ENCODE data around the gene GRIN3B.
A peak's percentile ranks its signal among the peaks of the same experiment; 100 is the strongest.

GRIN3B gene

DNA sequence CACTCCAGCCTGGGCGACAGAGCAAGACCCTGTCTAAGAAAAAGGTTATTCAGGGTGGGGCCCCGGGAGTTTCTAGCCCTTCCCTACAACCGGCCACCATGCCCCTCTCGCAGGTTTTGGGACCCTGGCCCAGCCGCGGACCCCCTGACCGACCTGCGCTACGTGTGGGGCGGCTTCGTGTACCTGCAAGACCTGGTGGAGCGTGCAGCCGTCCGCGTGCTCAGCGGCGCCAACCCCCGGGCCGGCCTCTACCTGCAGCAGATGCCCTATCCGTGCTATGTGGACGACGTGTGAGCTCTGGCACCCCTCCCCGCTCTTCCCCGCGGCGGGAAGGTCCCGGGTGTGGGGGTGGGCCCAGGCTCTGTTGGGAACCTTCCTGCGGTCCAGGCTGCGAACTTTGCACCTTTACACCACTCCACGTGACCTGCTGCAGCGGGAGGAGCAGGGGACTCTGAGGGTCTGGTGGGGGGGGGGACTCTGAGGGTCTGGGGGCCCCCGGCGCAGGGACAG lies 46.0 kb downstream of the GRIN3B start:
- DNase-seq, result no peak

DNA sequence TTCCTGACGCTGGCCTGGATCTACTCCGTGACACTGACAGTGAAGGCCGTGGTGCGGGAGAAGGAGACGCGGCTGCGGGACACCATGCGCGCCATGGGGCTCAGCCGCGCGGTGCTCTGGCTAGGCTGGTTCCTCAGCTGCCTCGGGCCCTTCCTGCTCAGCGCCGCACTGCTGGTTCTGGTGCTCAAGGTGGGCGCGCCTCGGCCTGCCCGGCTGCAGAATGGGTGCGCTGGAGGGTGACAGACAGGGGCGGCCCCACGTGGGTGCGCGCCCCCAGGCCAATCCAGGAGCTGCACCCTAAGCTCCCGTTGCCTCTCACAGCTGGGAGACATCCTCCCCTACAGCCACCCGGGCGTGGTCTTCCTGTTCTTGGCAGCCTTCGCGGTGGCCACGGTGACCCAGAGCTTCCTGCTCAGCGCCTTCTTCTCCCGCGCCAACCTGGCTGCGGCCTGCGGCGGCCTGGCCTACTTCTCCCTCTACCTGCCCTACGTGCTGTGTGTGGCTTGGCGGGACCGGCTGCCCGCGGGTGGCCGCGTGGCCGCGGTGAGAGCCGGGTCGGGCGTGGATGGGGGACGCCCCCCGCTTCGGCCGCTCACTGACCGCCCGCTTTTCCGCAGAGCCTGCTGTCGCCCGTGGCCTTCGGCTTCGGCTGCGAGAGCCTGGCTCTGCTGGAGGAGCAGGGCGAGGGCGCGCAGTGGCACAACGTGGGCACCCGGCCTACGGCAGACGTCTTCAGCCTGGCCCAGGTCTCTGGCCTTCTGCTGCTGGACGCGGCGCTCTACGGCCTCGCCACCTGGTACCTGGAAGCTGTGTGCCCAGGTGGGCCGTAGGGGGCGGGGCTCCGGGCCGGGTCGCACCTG lies 46.8 kb downstream of the GRIN3B start:
- no peak for DNase-seq

DNA sequence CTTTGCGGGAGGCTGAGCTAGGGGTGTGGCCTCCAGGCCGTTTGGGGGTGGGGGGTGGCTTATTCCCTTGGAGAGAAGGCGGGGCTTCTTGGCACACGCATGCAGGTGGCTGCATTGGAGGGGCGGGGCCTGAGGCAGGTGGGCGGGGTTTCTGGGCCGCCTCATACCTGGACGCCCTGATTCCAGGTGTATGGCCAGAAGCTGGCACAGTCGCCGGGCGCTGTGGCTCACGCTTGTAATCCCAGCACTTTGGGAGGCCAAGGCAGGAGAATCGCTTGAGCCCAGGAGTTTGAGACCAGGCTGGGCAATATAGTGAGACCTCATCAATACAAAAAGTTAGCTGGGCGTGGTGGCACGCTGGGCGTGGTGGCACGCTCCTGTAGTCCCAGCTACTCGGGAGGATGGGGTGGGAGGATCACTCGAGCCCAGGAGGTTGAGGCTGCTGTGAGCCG lies 47.5 kb downstream of the GRIN3B start:
- DNase-seq, result no peak

DNA sequence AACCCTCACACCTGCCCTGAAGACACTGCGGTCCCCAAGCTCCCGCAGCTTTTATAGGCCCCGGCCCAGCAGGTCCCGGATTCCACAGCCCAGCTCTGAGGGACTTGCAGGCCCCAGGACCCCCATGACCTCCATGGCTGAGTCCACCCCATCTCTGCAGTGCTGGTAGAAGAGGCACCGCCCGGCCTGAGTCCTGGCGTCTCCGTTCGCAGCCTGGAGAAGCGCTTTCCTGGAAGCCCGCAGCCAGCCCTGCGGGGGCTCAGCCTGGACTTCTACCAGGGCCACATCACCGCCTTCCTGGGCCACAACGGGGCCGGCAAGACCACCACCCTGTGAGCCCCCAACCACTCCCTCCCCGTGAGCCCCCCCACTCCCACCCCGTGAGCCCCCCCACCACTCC lies 48.9 kb downstream of the GRIN3B start:
- DNase-seq, result no peak

DNA sequence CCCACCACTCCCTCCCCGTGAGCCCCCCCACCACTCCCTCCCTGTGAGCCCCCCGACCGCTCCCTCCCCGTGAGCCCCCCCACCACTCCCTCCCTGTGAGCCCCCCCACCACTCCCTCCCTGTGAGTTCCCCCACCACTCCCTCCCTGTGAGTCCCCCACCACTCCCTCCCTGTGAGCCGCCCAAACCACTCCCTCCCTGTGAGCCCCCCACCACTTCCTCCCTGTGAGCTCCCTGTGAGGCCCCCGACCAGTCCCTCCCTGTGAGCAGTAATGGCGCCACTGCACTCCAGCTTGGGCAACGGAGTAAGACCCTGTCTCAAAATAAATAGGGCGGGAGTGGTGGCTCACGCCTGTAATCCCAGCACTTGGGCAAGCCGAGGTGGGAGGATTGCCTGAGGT lies 49.6 kb downstream of the GRIN3B start:
- DNase-seq, result no peak

DNA sequence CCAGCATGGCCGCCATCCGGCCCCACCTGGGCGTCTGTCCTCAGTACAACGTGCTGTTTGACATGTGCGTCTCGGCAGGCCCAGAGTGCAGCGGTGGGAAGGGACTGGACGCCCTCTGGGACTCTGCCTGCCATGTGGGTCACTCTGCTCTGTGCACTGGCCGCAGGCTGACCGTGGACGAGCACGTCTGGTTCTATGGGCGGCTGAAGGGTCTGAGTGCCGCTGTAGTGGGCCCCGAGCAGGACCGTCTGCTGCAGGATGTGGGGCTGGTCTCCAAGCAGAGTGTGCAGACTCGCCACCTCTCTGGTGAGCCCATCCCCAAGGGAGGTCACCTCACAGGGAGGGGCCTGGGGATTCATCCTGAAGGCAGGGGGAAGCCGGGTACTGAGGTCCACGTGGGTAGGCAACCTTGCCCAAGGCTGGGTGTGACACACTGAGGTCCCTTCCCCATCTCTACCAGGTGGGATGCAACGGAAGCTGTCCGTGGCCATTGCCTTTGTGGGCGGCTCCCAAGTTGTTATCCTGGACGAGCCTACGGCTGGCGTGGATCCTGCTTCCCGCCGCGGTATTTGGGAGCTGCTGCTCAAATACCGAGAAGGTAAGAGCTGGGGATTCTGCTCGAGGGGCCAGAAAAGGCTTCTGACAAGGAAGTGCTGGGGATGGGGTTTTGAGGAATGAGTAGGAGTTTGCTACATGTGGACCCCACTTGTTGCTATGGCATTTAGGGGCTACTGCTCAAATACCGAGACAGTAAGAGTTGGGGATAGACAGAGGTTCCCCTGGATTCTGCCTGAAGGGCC lies 51.0 kb downstream of the GRIN3B start:
- no peak for DNase-seq

DNA sequence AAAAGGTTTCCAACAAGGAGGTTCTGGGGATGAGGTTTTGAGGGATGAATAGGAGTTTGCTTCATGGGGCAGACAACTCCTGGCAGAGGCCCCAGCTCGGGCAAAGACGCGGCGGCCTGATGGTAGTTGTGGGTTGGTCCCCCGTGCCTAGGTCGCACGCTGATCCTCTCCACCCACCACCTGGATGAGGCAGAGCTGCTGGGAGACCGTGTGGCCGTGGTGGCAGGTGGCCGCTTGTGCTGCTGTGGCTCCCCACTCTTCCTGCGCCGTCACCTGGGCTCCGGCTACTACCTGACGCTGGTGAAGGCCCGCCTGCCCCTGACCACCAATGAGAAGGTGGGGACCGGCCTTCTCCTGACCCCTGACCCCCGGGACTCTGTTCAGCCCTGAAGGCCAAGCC lies 51.6 kb downstream of the GRIN3B start:
- DNase-seq, result no peak

DNA sequence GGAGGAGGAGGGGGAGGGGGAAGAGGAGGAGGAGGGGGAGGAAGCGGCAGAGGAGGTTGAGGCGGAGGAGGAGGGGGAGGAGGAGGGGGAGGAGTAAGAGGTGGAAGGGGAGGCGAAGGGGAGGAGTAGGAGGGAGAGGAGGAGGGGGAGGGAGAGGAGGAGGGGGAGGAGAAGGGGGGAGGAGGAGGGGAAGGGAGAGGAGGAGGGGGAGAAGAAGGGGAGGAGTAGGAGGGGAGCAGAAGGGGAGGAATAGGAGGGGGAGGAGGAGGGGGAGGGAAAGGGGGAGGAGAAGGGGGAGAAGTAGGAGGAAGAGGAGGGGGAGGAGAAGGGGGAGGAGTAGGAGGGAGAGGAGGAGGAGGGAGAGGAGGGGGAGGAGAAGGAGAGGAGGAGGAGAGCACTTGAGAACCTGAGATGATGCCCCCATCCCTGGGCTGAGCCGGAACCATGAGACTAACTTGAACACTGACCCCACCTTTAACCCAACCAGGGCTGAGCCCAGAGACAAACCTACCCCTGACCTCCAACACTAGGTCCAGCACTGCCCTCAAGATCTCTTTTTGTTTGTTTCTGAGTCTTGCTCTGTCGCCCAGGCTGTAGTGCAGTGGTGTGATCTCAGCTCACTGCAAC lies 52.2 kb downstream of the GRIN3B start:
- DNase-seq, result peak; percentile 26

DNA sequence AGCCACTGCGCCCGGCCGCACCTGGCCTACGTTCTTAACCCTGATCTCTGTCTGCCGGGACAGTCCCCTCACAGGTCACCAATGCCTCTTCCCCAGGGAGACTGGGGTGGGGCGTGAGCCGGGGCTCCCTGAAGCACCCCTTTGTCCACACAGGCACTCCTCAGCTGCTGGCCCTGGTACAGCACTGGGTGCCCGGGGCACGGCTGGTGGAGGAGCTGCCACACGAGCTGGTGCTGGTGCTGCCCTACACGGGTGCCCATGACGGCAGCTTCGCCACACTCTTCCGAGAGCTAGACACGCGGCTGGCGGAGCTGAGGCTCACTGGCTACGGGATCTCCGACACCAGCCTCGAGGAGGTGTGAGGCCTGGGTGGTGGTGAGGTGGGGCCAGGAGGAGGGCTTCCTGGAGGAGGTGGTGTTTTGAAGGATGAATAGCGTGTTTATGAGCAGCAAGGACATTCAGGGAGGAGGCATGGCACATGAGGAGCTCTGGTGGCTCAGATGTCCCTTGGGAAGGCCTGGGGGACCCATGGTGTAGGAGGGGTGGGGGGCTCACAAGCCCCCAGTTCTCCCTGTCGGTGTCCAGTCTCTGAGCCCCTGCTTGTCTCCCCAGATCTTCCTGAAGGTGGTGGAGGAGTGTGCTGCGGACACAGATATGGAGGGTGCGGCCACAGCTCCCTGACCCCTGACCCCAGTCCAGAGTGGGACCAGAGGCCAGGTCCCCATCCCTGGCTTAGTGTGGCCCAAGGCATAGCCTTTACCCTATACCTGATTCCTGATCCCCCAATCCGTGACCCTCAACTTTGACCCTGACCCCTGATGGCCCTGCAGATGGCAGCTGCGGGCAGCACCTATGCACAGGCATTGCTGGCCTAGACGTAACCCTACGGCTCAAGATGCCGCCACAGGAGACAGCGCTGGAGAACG lies 53.2 kb downstream of the GRIN3B start:
- DNase-seq, result no peak

DNA sequence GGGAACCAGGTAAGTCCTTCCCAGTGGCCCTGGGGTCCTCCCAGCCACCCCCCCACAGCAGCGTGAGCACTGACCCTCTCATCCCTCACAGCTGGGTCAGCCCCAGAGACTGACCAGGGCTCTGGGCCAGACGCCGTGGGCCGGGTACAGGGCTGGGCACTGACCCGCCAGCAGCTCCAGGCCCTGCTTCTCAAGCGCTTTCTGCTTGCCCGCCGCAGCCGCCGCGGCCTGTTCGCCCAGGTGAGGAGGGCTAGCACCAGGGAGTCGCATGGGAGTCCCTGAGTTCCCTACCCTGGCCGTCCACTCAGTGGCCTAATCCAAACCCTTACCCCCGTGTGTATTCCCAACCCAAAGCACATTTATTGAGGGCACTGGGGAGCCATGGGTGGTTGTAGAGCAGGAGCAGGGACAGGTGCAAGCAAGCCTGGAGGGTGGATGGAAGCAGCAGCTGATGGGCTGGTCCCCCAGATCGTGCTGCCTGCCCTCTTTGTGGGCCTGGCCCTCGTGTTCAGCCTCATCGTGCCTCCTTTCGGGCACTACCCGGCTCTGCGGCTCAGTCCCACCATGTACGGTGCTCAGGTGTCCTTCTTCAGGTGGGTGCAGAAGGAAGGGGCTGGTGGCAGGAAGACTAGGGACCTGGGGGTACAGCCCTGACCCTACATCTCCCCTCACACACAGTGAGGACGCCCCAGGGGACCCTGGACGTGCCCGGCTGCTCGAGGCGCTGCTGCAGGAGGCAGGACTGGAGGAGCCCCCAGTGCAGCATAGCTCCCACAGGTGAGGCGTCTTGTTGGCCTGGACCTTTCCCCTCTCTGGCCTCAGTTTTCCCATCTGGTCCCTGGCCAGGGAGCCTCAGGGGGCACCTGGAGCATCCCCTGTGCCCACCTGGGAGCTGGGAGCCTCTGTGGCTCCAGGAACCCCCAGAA lies 54.1 kb downstream of the GRIN3B start:
- no peak for DNase-seq

DNA sequence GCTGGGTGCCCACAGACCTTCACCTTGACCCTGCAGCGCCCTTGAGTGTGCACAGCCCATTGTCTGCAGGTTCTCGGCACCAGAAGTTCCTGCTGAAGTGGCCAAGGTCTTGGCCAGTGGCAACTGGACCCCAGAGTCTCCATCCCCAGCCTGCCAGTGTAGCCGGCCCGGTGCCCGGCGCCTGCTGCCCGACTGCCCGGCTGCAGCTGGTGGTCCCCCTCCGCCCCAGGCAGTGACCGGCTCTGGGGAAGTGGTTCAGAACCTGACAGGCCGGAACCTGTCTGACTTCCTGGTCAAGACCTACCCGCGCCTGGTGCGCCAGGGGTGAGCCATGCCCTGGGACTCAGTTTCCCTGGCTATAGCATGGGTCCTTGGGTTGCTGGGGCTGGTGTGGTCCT lies 54.8 kb downstream of the GRIN3B start:
- no peak for DNase-seq

DNA sequence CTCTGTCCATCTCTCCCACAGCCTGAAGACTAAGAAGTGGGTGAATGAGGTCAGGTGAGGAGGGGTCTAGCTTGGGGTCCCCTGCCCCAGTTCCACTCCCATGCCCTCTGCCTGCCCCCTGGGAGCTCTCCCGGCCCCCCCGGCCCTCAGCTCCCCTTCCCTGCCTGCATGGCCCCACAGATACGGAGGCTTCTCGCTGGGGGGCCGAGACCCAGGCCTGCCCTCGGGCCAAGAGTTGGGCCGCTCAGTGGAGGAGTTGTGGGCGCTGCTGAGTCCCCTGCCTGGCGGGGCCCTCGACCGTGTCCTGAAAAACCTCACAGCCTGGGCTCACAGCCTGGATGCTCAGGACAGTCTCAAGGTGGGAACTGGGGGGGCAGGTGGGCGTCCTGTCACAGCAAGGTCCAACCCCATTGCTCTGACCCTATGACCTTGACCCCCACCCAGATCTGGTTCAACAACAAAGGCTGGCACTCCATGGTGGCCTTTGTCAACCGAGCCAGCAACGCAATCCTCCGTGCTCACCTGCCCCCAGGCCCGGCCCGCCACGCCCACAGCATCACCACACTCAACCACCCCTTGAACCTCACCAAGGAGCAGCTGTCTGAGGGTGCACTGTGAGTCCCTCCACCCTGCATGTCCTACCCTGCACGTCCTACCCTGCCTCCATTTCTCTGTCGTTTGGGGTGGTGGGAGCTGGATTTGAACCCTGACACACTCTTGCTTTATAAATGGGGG lies 55.8 kb downstream of the GRIN3B start:
- DNase-seq, result no peak

DNA sequence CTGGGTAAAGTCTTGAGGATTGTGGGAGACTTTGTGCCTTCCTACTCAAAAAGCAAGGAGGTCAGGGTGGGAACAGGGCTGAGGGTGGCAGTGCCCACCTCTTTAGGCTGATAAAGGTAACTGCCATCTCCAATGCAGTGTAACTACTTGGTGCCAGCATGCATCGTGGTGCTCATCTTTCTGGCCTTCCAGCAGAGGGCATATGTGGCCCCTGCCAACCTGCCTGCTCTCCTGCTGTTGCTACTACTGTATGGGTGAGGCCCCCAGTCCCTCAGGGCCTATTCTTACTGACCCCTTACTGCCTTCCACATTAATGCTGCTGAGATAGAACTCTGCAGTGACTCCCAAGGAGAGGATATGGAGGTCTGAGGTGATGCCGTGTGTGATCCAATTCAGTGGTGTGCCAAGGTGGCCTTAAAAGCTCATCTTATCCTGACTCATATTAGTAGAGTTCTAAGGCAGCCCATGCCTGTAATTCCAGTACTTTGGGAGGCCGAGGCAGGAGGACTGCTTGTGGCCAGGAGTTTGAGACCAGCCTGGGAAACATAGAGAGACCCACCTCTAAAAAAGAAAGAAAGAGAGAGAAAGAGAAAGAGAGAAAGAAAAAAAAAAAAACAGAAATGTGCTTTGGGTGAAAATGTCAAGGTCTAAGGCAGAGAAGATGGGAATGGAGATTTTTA lies 57.1 kb downstream of the GRIN3B start:
- no peak for DNase-seq

DNA sequence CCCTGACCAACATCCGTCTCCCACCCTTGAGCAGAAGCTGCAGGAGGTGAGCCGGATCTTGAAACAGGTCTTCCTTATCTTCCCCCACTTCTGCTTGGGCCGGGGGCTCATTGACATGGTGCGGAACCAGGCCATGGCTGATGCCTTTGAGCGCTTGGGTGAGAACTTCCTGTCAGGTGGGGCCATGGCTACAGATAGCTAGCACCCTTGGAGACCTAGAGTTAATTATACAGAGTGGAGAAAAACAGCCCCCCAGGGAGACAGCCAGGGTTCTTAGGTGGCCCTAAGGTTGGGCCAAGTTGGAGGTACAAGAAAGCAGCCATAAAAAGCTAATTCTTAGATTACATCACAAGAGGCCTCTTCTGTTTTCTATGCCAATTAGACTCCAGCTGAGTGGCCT lies 57.9 kb downstream of the GRIN3B start:
- DNase-seq, result no peak
